Transverse colon (tissue), 4 donors: ENCODE results near the gene MRPS10. TPM values are rescaled to one million over a fixed set of nuclear protein-coding genes. Genes with fewer than 3 reads are reported as not detected.
"Not testable (repeated sequence)": the region's sequence is repeated elsewhere in the genome, so short reads cannot be mapped to it uniquely, and the experiment has no call there.

Experiments
- DNase-seq: peaks from one replicate; pipeline ENCODE4 v3.0.0-alpha.2; 2019
- H3K27ac ChIP-seq, 4 donors: fragments of 200-600 bp; sonication (generic); 2 replicates each; pipeline ENCODE4 v1.5.1; 2016 to 2018; ENCODE audit warnings: inconsistent platforms in 4 of 4
- H3K27me3 ChIP-seq: fragments of 200-600 bp; sonication (generic); 2 replicates; pipeline ENCODE4 v1.5.1; 2017; ENCODE audit warnings: inconsistent platforms
- H3K36me3 ChIP-seq, 4 donors: fragments of 200-600 bp; sonication (generic); 2 replicates each; pipeline ENCODE4 v1.5.1; 2017 to 2019; ENCODE audit warnings: inconsistent platforms in 4 of 4
- H3K4me1 ChIP-seq, 4 donors: fragments of 200-600 bp; sonication (generic); 2 replicates each; pipeline ENCODE4 v1.5.1; 2017 to 2020; ENCODE audit warnings: inconsistent platforms in 4 of 4
- H3K4me3 ChIP-seq, 4 donors: fragments of 200-600 bp; sonication (generic); 1 replicate in 1 of 4; 2 replicates in 3 of 4; pipeline versions ENCODE4 v1.5.1 to v1.6.1; 2017 to 2019; ENCODE audit warnings: inconsistent platforms in 4 of 4
- H3K9me3 ChIP-seq, 2 donors: fragments of 200-600 bp; sonication (generic); 2 replicates each; pipeline ENCODE4 v1.5.1; 2017 to 2019; ENCODE audit warnings: inconsistent platforms in 2 of 2
- CTCF ChIP-seq, 5 experiments: fragments of 200-600 bp in 3 of 5; fragments of 450-650 bp in 2 of 5; sonication (generic) in 3 of 5; IDR thresholded peaks; 1 replicate in 2 of 5; 2 replicates in 3 of 5; pipeline ENCODE4 v1.5.1; 2016 to 2017; ENCODE audit warnings: antibody characterized with exemption in 5 of 5, inconsistent platforms in 3 of 5, mild to moderate bottlenecking in 2 of 5, moderate library complexity in 1 of 5
- EP300 ChIP-seq: sonication (generic); formaldehyde crosslinking; IDR thresholded peaks from one replicate; pipeline ENCODE4 v1.6.1; 2017; ENCODE audit warnings: antibody characterized with exemption, low read depth
- POLR2A ChIP-seq: fragments of 450-650 bp; IDR thresholded peaks from one replicate; pipeline ENCODE4 v1.6.1; 2016; ENCODE audit warnings: antibody characterized with exemption, mild to moderate bottlenecking, moderate library complexity
- POLR2AphosphoS5 ChIP-seq, 3 donors: sonication (generic); formaldehyde crosslinking; IDR thresholded peaks; one replicate each; pipeline ENCODE4 v1.6.1; 2016; ENCODE audit warnings: antibody characterized with exemption in 3 of 3
- WGBS, 2 donors: methylation state at CpG; one replicate each; pipeline ENCODE4 v1.1.5; 2018; ENCODE audit warnings: low coverage in 1 of 2; 5-methylcytosine and 5-hydroxymethylcytosine counted together
- in situ Hi-C, 4 donors: fragments of 200-750 bp; cut with MboI; loops; one replicate each; pipeline versions ENCODE4 v1.15.0 to v1.15.1; 2017; ENCODE audit warnings: low sequenced_read_pairs in 3 of 4, low pct_ligation_motif_present in 1 of 4, low pct_unique_long_range_greater_than_20kb in 1 of 4
- intact Hi-C: fragments of 100-400 bp; cut with DNase I; formaldehyde crosslinking; loops from one replicate; pipeline ENCODE4 v1.15.1; 2023; ENCODE audit warnings: low total_unique reads
- total RNA-seq, 4 donors: library from RNA; depleted of rRNA; stranded (reverse); fragments of >200 nt; gene quantifications; one replicate each; pipeline ENCODE4 v1.1.0, GENCODE V29; 2016

Gene MRPS10
- total RNA-seq, 4 donors from 2014 or later: 23.6 to 75.4 (median 24.6) TPM

GRCh38 chr6:42171813-42172581, 45.7 kb downstream of the MRPS10 start:
- H3K27ac ChIP-seq: no peak overlapping the region
- H3K4me1 ChIP-seq: no peaks in the 10 kb centered on the region
- no peak for DNase-seq
- no peaks in the 10 kb centered on the region for H3K27me3 ChIP-seq
- no peaks in the 10 kb centered on the region for H3K9me3 ChIP-seq
- WGBS, 2 donors: 73 to 76% methylated on average over 2 to 7 of the region's 7 CpGs
- in situ Hi-C loops: no loop called here
- no peak overlapping the region for H3K4me3 ChIP-seq
- intact Hi-C loops: no loop called here
- H3K36me3 ChIP-seq: no peaks in the 10 kb centered on the region
- TF ChIP-seq EP300 (no peak), CTCF (IDR thresholded peaks at IDR 0.05) (no peak), POLR2AphosphoS5 (IDR thresholded peaks at IDR 0.05) (no peak), POLR2A (no peak)

DNA sequence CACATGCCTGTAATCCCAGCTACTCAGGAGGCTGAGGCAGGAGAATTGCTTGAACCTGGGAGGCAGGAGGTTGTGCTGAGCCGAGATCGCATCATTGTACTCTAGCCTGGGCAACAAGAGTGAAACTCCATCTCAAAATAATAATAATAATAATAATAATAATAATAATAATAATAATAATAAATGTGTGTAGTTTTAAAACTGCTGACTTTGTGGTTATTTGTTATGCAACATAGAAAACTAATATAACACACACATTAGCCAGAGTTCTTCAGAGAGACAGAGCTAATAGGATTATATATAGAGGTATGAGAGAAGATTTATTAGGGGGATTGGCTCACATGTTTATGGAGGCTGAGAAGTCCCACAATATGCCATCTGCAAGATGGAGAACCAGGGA, 47.9 kb downstream of the MRPS10 start:
- H3K4me1 ChIP-seq, H3K27me3 ChIP-seq, DNase-seq, H3K4me3 ChIP-seq, H3K27ac ChIP-seq, H3K36me3 ChIP-seq, H3K9me3 ChIP-seq, intact Hi-C loops: not testable (repeated sequence)
- in situ Hi-C loops: loop anchor here in 3 of 4 donors (5.0 to 10.0 kb wide), 2 partner anchors 82 to 95 kb away; no protein-coding TSS in a partner anchor
- 47% methylated on average over 2 of the region's 2 CpGs; no CpG with 5 or more reads in 1 of the 2 donors for WGBS, 2 donors

GRCh38 chr6:42168650-42169049, 49.0 kb downstream of the MRPS10 start:
- H3K36me3 ChIP-seq: no peaks in the 10 kb centered on the region
- H3K9me3 ChIP-seq: no peaks in the 10 kb centered on the region
- peaks cover 0 to 4% (median 1%) of the 10 kb centered on the region in 4 donors for H3K4me1 ChIP-seq
- intact Hi-C loops: no loop called here
- no peak for DNase-seq
- 76 to 100% methylated on average over 1 to 6 of the region's 6 CpGs for whole genome bisulfite sequencing, 2 donors
- in situ Hi-C loops: loop anchor here in 3 of 4 donors (5.0 to 10.0 kb wide), 2 partner anchors 81 to 94 kb away; no protein-coding TSS in a partner anchor
- no peak overlapping the region for H3K27ac ChIP-seq
- TF ChIP-seq EP300 (no peak), POLR2A (no peak), CTCF (IDR thresholded peaks at IDR 0.05) (no peak), POLR2AphosphoS5 (IDR thresholded peaks at IDR 0.05) (no peak)
- H3K4me3 ChIP-seq: no peak overlapping the region
- H3K27me3 ChIP-seq: no peaks in the 10 kb centered on the region

GRCh38 chr6:42166444-42167141, 51.1 kb downstream of the MRPS10 start:
- Histone ChIP-seq H3K4me3 (no peak overlapping the region), H3K36me3 (no peaks in the 10 kb centered on the region), H3K27ac (peak overlapping the region in 1 of 4 donors; percentile 13), H3K4me1 (peaks cover 0 to 4% (median 1%) of the 10 kb centered on the region in 4 donors), H3K9me3 (no peaks in the 10 kb centered on the region), H3K27me3 (no peaks in the 10 kb centered on the region)
- TF ChIP-seq POLR2AphosphoS5 (IDR thresholded peaks at IDR 0.05): no peak
- no peak for TF ChIP-seq POLR2A
- TF ChIP-seq CTCF (IDR thresholded peaks at IDR 0.05): peak; percentile 96 to 98 (median 97)
- no peak for TF ChIP-seq EP300
- peak; percentile 77 for DNase-seq
- in situ Hi-C loops (loop anchor here in 3 of 4 donors (5.0 to 10.0 kb wide), 2 partner anchors 79 to 92 kb away; no protein-coding TSS in a partner anchor), intact Hi-C loops (loop anchor here (2.0 kb wide), 1 partner anchor 92 kb away; no protein-coding TSS in a partner anchor)
- 6% methylated on average over 8 of the region's 8 CpGs; no CpG with 5 or more reads in 1 of the 2 donors for WGBS, 2 donors
